ENCODE results near the gene C5orf52. TPM values are rescaled to one million over a fixed set of nuclear protein-coding genes. Genes with fewer than 3 reads are reported as not detected.
"Not testable (repeated sequence)": the region's sequence is repeated elsewhere in the genome, so short reads cannot be mapped to it uniquely, and the experiment has no call there.

Gene C5orf52
- total and polyA plus RNA-seq, 2 experiments from 2014 or later, result not detected

DNA sequence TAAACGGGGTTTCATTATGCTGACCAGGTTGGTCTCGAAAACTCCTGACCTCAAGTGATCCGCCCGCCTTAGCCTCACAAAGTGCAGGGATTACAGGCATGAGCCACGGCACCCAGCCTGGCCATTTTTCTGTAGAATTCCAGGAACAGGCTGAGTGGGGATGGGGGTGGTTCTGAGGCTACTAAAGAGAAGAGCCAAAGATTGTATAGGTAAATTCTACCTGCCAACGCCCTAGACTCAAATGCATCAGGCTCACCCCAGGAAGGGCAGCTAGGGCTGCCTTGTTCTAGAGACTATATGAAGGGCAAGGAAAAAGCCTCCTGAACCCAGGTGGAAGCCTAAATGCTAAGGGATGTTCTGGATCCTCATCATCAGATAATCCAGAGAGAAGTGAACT, 1.6 kb upstream of the C5orf52 start:
- 78% methylated on average over 6 of the region's 6 CpGs for WGBS (ENCODE audit: low lambda C conversion rate, missing lambda C conversion rate)
- peak overlapping the region; percentile 84 for H3K27ac ChIP-seq

DNA sequence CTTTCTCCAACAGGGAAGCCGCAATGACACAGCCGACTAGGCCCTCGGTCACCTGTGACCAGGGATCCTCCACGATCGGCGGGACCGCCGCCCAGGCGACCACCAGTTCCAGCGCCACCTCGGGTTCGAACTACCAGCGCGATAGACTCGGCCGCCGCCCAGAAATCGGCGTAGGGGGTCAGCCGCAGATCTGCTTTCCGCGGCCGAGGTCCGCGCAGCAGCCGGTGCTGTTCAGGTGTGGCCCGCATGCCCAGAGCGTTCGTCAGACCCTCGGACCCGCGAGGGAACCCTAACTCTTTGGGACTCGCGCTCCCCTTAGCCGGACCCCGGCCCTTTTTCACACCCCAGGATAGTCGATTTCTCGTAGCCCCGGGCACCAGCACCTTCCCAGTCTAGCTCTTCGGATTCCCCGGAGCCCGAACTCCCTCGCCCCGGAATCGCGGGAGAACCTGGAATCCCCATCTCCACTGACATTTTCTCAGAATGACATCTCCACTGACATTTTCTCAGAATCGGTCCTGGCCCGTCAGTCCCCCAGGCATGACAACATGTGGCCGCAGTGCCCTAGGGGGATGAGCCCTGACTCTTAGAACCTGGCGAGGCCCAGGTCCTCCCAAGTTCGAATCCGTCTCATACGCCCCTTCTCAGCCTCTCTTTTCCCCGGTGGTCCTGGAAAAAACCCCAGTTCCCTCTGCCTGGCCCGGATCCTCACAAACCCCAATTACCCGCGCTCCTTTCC, 428 bp downstream of the C5orf52 start:
- peaks cover 6% of the 10 kb centered on the region for H3K4me1 ChIP-seq (ENCODE audit: insufficient read depth)
- no peak overlapping the region for H3K4me2 ChIP-seq
- no peak for DNase-seq (ENCODE audit: low spot score)
- no peaks in the 10 kb centered on the region for H3K9me2 ChIP-seq (replicated peaks; ENCODE audit: insufficient read depth)
- TF ChIP-seq EZH2phosphoT487 (IDR thresholded peaks at IDR 0.05; ENCODE audit: low read depth, severe bottlenecking, unreplicated experiment), result no peak
- TF ChIP-seq, protein P1, sequence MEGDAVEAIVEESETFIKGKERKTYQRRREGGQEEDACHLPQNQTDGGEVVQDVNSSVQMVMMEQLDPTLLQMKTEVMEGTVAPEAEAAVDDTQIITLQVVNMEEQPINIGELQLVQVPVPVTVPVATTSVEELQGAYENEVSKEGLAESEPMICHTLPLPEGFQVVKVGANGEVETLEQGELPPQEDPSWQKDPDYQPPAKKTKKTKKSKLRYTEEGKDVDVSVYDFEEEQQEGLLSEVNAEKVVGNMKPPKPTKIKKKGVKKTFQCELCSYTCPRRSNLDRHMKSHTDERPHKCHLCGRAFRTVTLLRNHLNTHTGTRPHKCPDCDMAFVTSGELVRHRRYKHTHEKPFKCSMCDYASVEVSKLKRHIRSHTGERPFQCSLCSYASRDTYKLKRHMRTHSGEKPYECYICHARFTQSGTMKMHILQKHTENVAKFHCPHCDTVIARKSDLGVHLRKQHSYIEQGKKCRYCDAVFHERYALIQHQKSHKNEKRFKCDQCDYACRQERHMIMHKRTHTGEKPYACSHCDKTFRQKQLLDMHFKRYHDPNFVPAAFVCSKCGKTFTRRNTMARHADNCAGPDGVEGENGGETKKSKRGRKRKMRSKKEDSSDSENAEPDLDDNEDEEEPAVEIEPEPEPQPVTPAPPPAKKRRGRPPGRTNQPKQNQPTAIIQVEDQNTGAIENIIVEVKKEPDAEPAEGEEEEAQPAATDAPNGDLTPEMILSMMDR (IDR thresholded peaks at IDR 0.05; ENCODE audit: poor library complexity), result no peak
- no peaks in the 10 kb centered on the region for H3K79me2 ChIP-seq
- no peak overlapping the region for H3K4me3 ChIP-seq
- peak overlapping the region; percentile 84 for H3K27ac ChIP-seq
- H4K20me1 ChIP-seq (ENCODE audit: insufficient read depth, poor library complexity, severe bottlenecking), result no peaks in the 10 kb centered on the region
- no peaks in the 10 kb centered on the region for H3K9me3 ChIP-seq (ENCODE audit: low read depth)
- H3K36me3 ChIP-seq (replicated peaks; ENCODE audit: insufficient read depth, low read depth), result no peaks in the 10 kb centered on the region
- no peaks in the 10 kb centered on the region for H3K27me3 ChIP-seq
- over 99% methylated on average over 57 of the region's 57 CpGs for WGBS (ENCODE audit: low lambda C conversion rate, missing lambda C conversion rate)
- H2AFZ ChIP-seq, result no peak overlapping the region

More for the DNA sequence above, 1.6 kb upstream of the C5orf52 start:
- Histone ChIP-seq H3K9me2 (replicated peaks; ENCODE audit: insufficient read depth) (no peaks in the 10 kb centered on the region), H3K4me1 (ENCODE audit: insufficient read depth) (peaks cover 6% of the 10 kb centered on the region), H2AFZ (no peak overlapping the region), H4K20me1 (ENCODE audit: insufficient read depth, poor library complexity, severe bottlenecking) (no peaks in the 10 kb centered on the region), H3K4me2 (no peak overlapping the region), H3K9me3 (ENCODE audit: low read depth) (no peaks in the 10 kb centered on the region), H3K79me2 (no peaks in the 10 kb centered on the region), H3K4me3 (no peak overlapping the region), H3K36me3 (replicated peaks; ENCODE audit: insufficient read depth, low read depth) (no peaks in the 10 kb centered on the region), H3K27me3 (no peaks in the 10 kb centered on the region)
- TF ChIP-seq, protein P1 (IDR thresholded peaks at IDR 0.05; ENCODE audit: poor library complexity), result no peak
- DNase-seq (ENCODE audit: low spot score), result no peak

DNA sequence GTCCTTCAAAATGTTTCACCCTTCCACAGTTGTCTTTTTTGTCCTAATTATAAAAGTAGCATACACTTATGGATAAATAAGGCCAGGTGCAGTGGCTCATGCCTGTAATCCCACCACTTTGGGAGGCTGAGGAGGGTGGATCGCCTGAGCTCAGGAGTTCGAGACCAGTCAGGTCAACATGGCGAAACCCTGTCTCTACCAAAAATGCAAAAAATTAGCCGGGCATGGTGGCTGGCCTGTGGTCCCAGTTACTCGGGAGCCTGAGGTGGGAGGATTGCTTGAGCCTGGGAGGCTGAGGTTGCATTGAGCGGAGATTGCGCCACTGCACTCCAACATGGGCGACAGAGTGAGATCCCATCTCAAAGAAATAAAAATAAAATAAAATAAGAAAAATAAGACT, 1.6 kb downstream of the C5orf52 start:
- TF ChIP-seq EZH2 (IDR thresholded peaks at IDR 0.05; ENCODE audit: borderline replicate concordance) (no peak), EZH2phosphoT487 (IDR thresholded peaks at IDR 0.05; ENCODE audit: low read depth, severe bottlenecking, unreplicated experiment) (no peak)
- TF ChIP-seq, protein P1 (IDR thresholded peaks at IDR 0.05; ENCODE audit: poor library complexity), result no peak
- Histone ChIP-seq H3K4me1 (ENCODE audit: insufficient read depth) (peaks cover 6% of the 10 kb centered on the region), H3K9me2 (replicated peaks; ENCODE audit: insufficient read depth) (no peaks in the 10 kb centered on the region), H2AFZ (no peak overlapping the region), H3K9me3 (ENCODE audit: low read depth) (no peaks in the 10 kb centered on the region), H3K27ac (no peak overlapping the region), H3K4me2 (no peak overlapping the region), H3K4me3 (no peak overlapping the region), H3K79me2 (no peaks in the 10 kb centered on the region), H4K20me1 (ENCODE audit: insufficient read depth, poor library complexity, severe bottlenecking) (no peaks in the 10 kb centered on the region), H3K27me3 (no peaks in the 10 kb centered on the region), H3K36me3 (replicated peaks; ENCODE audit: insufficient read depth, low read depth) (no peaks in the 10 kb centered on the region)
- no peak for DNase-seq (ENCODE audit: low spot score)
- whole genome bisulfite sequencing (ENCODE audit: low lambda C conversion rate, missing lambda C conversion rate), result 96% methylated on average over 8 of the region's 8 CpGs

DNA sequence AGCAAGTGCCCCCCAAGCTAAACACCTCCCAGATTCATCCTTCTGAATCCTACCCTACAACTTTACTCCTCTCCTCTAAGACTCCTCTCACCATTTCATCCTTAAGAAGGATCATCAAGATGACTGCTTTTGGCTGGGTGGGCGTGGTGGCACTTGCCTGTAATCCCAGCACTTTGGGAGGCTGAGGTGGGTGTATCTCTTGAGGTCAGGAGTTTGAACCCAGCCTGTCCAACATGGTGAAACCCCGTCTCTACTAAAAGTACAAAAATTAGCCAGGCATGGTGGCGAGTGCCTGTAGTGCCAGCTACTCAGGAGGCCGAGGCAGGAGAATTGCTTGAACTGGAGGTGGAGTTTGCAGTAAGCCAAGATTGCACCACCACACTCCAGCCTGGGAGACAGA, 3.0 kb downstream of the C5orf52 start:
- H4K20me1 ChIP-seq (ENCODE audit: insufficient read depth, poor library complexity, severe bottlenecking); H3K4me3 ChIP-seq; H3K9me3 ChIP-seq (ENCODE audit: low read depth); H2AFZ ChIP-seq; H3K4me1 ChIP-seq (ENCODE audit: insufficient read depth); H3K79me2 ChIP-seq; H3K36me3 ChIP-seq (replicated peaks; ENCODE audit: insufficient read depth, low read depth); H3K9me2 ChIP-seq (replicated peaks; ENCODE audit: insufficient read depth); H3K27me3 ChIP-seq; H3K4me2 ChIP-seq; DNase-seq (ENCODE audit: low spot score); H3K27ac ChIP-seq: not testable (repeated sequence)
- WGBS (ENCODE audit: low lambda C conversion rate, missing lambda C conversion rate), result 95% methylated on average over 4 of the region's 4 CpGs

Data from hepatocyte (in vitro differentiated cells).